Liver (tissue), 3 donors: Measurements from ENCODE around the gene CFAP97.

ENCODE experiments used
- EGR1 ChIP-seq, 2 donors: IDR thresholded peaks; 2 replicates each; pipeline ENCODE4 v1.6.1; 2016 to 2018; ENCODE audit warnings: antibody characterized with exemption in 2 of 2, low read depth in 2 of 2
- FOXA1 ChIP-seq: IDR thresholded peaks from 2 replicates; pipeline ENCODE4 v1.6.1; 2016; ENCODE audit warnings: antibody characterized with exemption
- FOXA2 ChIP-seq: IDR thresholded peaks from 2 replicates; pipeline ENCODE4 v1.6.1; 2016; ENCODE audit warnings: antibody characterized with exemption
- JUND ChIP-seq, 2 donors: IDR thresholded peaks; 2 replicates each; pipeline ENCODE4 v1.6.1; 2016; ENCODE audit warnings: antibody characterized with exemption in 2 of 2
- RAD21 ChIP-seq, 2 donors: IDR thresholded peaks; 2 replicates each; pipeline ENCODE4 v1.6.1; 2016; ENCODE audit warnings: antibody characterized with exemption in 2 of 2, mild to moderate bottlenecking in 2 of 2
- SP1 ChIP-seq: IDR thresholded peaks from 2 replicates; pipeline ENCODE4 v1.6.1; 2018; ENCODE audit warnings: antibody characterized with exemption, mild to moderate bottlenecking
- TAF1 ChIP-seq: conservative IDR thresholded peaks from 2 replicates; pipeline ENCODE4 v1.6.1; 2016; ENCODE audit warnings: antibody characterized with exemption, mild to moderate bottlenecking
- YY1 ChIP-seq: IDR thresholded peaks from 2 replicates; pipeline ENCODE4 v1.6.1; 2016; ENCODE audit warnings: antibody characterized with exemption, mild to moderate bottlenecking
- TF ChIP-seq, protein P1 (sequence below): IDR thresholded peaks from 2 replicates; pipeline ENCODE4 v1.6.1; 2016; ENCODE audit warnings: antibody characterized with exemption
- TF ChIP-seq, protein P2 (sequence below): IDR thresholded peaks from 2 replicates; pipeline ENCODE4 v1.6.1; 2016; ENCODE audit warnings: antibody characterized with exemption
- TF ChIP-seq, protein P3 (sequence below): fragments of 150-350 bp; IDR thresholded peaks from 2 replicates; pipeline ENCODE4 v1.5.1; 2017; ENCODE audit warnings: improper control_type of control experiment, low read depth, low read length; ENCODE audit not compliant: missing input control
- TF ChIP-seq, protein P4 (sequence below): IDR thresholded peaks from 2 replicates; pipeline ENCODE4 v1.6.1; 2016; ENCODE audit warnings: antibody characterized with exemption, mild to moderate bottlenecking
- donor health status: healthy.
- donor health status: healthy.

DNA sequence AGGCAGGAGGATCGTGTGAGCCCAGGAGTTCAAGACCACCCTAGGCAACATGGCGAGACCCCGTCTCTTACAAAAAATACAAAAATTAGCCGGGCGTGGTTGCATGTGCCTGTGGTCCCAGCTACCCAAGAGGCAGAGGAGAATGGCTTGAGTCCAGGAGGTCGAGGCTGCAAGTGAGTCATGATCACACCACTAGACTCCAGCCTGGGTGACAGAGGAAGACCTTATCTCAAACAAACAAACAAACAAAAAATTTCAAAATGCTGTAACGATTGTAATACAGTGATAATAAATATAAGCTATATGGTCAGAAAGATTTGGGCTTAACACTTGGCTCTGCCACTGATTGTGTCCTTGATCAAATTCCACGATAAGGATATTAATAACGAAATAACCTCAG, 36.6 kb downstream of the CFAP97 start:
- TF ChIP-seq, protein P1, sequence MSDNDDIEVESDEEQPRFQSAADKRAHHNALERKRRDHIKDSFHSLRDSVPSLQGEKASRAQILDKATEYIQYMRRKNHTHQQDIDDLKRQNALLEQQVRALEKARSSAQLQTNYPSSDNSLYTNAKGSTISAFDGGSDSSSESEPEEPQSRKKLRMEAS = no peak
- no peak for TF ChIP-seq JUND (IDR thresholded peaks at IDR 0.05)
- TF ChIP-seq, protein P2, sequence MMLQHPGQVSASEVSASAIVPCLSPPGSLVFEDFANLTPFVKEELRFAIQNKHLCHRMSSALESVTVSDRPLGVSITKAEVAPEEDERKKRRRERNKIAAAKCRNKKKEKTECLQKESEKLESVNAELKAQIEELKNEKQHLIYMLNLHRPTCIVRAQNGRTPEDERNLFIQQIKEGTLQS = no peak
- TF ChIP-seq, protein P3, sequence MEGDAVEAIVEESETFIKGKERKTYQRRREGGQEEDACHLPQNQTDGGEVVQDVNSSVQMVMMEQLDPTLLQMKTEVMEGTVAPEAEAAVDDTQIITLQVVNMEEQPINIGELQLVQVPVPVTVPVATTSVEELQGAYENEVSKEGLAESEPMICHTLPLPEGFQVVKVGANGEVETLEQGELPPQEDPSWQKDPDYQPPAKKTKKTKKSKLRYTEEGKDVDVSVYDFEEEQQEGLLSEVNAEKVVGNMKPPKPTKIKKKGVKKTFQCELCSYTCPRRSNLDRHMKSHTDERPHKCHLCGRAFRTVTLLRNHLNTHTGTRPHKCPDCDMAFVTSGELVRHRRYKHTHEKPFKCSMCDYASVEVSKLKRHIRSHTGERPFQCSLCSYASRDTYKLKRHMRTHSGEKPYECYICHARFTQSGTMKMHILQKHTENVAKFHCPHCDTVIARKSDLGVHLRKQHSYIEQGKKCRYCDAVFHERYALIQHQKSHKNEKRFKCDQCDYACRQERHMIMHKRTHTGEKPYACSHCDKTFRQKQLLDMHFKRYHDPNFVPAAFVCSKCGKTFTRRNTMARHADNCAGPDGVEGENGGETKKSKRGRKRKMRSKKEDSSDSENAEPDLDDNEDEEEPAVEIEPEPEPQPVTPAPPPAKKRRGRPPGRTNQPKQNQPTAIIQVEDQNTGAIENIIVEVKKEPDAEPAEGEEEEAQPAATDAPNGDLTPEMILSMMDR = no peak
- TF ChIP-seq SP1 = no peak
- TF ChIP-seq FOXA2 = no peak
- no peak for TF ChIP-seq EGR1 (IDR thresholded peaks at IDR 0.05; ENCODE audit: low read depth in 2 of 2)
- TF ChIP-seq YY1 = no peak
- no peak for TF ChIP-seq TAF1
- TF ChIP-seq, protein P4, sequence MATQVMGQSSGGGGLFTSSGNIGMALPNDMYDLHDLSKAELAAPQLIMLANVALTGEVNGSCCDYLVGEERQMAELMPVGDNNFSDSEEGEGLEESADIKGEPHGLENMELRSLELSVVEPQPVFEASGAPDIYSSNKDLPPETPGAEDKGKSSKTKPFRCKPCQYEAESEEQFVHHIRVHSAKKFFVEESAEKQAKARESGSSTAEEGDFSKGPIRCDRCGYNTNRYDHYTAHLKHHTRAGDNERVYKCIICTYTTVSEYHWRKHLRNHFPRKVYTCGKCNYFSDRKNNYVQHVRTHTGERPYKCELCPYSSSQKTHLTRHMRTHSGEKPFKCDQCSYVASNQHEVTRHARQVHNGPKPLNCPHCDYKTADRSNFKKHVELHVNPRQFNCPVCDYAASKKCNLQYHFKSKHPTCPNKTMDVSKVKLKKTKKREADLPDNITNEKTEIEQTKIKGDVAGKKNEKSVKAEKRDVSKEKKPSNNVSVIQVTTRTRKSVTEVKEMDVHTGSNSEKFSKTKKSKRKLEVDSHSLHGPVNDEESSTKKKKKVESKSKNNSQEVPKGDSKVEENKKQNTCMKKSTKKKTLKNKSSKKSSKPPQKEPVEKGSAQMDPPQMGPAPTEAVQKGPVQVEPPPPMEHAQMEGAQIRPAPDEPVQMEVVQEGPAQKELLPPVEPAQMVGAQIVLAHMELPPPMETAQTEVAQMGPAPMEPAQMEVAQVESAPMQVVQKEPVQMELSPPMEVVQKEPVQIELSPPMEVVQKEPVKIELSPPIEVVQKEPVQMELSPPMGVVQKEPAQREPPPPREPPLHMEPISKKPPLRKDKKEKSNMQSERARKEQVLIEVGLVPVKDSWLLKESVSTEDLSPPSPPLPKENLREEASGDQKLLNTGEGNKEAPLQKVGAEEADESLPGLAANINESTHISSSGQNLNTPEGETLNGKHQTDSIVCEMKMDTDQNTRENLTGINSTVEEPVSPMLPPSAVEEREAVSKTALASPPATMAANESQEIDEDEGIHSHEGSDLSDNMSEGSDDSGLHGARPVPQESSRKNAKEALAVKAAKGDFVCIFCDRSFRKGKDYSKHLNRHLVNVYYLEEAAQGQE = no peak
- TF ChIP-seq FOXA1 = no peak
- TF ChIP-seq RAD21 (IDR thresholded peaks at IDR 0.05) = no peak
